Skeletal muscle tissue (tissue), 4 donors: ENCODE results near the gene DIAPH2. TPM values are rescaled to one million over a fixed set of nuclear protein-coding genes. Genes with fewer than 3 reads are reported as not detected.

Source experiments
- H3K27ac ChIP-seq: one replicate; pipeline ENCODE4 v1.7.0; 2013; ENCODE audit warnings: mild to moderate bottlenecking, low read depth, low read length, inconsistent platforms
- H3K27me3 ChIP-seq, 3 donors: one replicate each; pipeline ENCODE4 v1.7.0; 2013; ENCODE audit warnings: low read length in 3 of 3; ENCODE audit not compliant: control insufficient read depth in 3 of 3, insufficient read depth in 3 of 3
- H3K36me3 ChIP-seq, 3 donors: one replicate each; pipeline ENCODE4 v1.7.0; 2013; ENCODE audit warnings: low read length in 3 of 3; ENCODE audit not compliant: control insufficient read depth in 3 of 3, insufficient read depth in 3 of 3
- H3K4me1 ChIP-seq, 3 donors: one replicate each; pipeline ENCODE4 v1.7.0; 2013; ENCODE audit warnings: low read length in 3 of 3, mild to moderate bottlenecking in 3 of 3; ENCODE audit not compliant: control insufficient read depth in 3 of 3, insufficient read depth in 3 of 3
- H3K4me3 ChIP-seq, 3 donors: one replicate each; pipeline ENCODE4 v1.7.0; 2013; ENCODE audit warnings: low read length in 3 of 3
- H3K9ac ChIP-seq, 3 donors: one replicate each; pipeline ENCODE4 v1.7.0; 2013; ENCODE audit warnings: low read length in 3 of 3, mild to moderate bottlenecking in 3 of 3, moderate library complexity in 2 of 3, low read depth in 1 of 3
- H3K9me3 ChIP-seq, 3 donors: one replicate each; pipeline ENCODE4 v1.7.0; 2013; ENCODE audit warnings: low read length in 3 of 3; ENCODE audit not compliant: control insufficient read depth in 3 of 3
- total RNA-seq: library from RNA; depleted of rRNA; stranded (reverse); fragments of >200 nt; gene quantifications from one replicate; pipeline ENCODE4 v1.2.3, GENCODE V29; 2014
- donor health status: Osteomylitis.

The DIAPH2 gene
- total RNA-seq, 1 donor from 2014 or later: 12.0 TPM

DNA sequence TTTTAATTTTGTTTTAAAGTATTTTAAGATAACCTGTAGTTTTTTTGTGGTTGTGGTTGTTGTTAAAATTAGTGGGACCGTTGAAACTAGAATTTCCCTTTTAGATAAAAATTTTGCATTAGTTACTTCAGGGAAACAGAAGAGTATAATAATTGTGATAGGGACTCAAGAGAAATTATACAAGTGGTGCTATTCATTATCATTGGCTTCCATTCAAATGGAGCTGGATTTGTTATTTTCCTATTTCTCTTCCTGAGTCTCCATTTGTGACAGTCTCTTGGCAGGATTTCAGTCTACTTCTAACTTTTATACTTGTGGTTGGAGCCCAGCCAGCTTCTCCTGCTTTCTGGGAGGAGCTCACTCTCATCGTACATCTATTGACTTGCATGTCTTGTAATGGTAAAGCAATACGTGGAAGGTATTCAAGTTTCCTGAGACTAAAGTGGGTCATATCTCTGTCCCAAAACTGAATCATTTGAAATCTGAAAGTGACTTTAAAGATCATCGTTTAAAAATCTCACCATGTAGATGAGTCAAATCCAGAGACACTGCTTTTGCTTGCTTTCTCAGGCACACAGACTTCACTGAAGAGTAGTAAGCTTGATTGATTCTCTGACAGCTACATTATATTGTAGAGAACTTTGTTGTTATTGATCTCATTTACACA lies 354.9 kb downstream of the DIAPH2 start:
- Histone ChIP-seq H3K4me3 (no peak overlapping the region), H3K4me1 (no peaks in the 10 kb centered on the region), H3K27ac (no peak overlapping the region), H3K9me3 (no peaks in the 10 kb centered on the region), H3K36me3 (no peaks in the 10 kb centered on the region), H3K27me3 (no peaks in the 10 kb centered on the region), H3K9ac (no peak overlapping the region)

DNA sequence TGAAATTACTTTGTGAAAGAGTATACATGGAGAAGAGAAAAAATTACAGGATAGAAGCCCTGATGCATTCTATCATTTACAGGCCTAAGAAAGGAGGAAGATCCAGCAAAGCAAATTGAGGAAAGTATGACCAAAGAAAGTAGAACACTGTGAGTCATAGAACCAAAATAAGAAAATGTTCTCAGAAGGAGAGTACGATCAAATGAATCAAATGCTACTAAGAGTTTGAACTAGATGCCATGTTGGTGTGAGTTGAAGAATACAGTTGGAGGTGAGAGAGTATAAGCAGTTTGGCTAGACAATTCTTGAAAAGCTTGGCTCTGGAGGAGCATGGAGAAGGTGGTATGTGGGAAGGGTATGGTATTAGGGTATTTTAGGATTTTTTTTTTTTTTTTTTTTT lies 360.8 kb downstream of the DIAPH2 start:
- no peaks in the 10 kb centered on the region for H3K36me3 ChIP-seq
- H3K9me3 ChIP-seq: no peaks in the 10 kb centered on the region
- H3K9ac ChIP-seq: no peak overlapping the region
- no peak overlapping the region for H3K4me3 ChIP-seq
- no peak overlapping the region for H3K27ac ChIP-seq
- no peaks in the 10 kb centered on the region for H3K27me3 ChIP-seq
- no peaks in the 10 kb centered on the region for H3K4me1 ChIP-seq

DNA sequence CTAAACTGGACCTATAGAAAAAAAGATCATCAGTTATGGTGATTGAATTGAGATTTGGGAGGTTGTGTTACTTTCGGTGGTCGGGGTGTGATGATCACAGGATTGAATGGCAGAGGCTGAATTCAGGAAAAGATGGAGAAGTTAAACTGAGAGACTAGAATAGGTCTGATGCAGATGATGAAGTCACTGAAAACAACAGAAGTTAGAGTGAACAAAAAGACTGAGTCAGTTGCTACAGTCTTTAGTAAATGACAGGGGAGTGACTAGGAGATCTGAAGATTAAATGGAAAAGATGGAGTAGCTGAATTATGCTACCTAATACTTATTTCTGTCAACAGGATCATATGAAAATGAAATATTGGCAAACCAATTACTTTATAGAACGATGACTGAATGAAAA lies 362.2 kb downstream of the DIAPH2 start:
- Histone ChIP-seq H3K36me3 (no peaks in the 10 kb centered on the region), H3K9ac (no peak overlapping the region), H3K9me3 (no peaks in the 10 kb centered on the region), H3K27me3 (no peaks in the 10 kb centered on the region), H3K4me3 (no peak overlapping the region), H3K4me1 (no peaks in the 10 kb centered on the region), H3K27ac (no peak overlapping the region)

DNA sequence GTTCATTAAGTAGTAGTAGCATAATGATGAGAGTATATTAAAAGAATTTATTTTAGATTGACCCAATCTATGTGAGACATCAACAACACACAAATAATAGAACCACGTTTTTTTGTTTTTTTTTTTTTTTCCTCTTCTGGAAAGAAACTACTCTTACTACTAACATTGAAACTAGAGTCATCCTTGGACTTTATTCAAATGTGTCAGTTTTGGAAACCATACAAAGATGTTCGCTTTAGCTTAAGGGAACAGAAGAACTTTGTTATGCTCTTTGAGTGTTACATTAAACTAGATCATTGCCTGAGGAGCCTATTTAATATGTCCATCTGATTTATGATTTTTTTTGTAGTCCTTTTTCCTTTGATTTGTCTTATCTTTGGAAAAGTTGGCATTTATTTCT lies 365.8 kb downstream of the DIAPH2 start:
- no peak overlapping the region for H3K9ac ChIP-seq
- no peaks in the 10 kb centered on the region for H3K4me1 ChIP-seq
- no peak overlapping the region for H3K4me3 ChIP-seq
- H3K36me3 ChIP-seq: no peaks in the 10 kb centered on the region
- H3K27me3 ChIP-seq: no peaks in the 10 kb centered on the region
- no peaks in the 10 kb centered on the region for H3K9me3 ChIP-seq
- H3K27ac ChIP-seq: no peak overlapping the region

DNA sequence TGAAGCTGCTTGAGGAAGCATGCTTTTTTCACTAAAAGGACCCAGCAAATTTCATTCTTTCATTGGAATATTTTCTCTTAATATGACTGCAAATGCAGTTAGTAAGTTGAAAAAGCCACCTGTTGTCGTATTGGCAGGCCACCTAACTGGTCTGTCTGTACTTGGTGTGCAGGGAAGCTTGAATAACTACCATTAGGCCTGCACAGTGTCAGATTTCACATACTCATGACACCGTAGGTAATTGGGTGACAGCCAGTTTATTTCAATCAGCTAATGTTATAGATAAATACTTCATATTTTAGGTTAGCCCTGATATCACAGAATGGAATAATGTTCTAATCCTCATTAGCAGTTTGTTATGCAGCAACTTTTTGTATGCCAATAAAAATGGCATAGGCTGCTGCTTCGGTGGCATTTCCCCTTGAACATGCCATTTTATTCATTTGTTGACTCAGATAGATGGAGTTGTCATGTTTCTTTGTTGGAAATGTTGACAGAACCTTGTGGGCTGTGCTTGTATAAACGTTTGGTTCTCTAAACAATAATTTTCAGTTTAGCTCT lies 372.8 kb downstream of the DIAPH2 start:
- no peak overlapping the region for H3K9ac ChIP-seq
- no peak overlapping the region for H3K4me3 ChIP-seq
- H3K36me3 ChIP-seq: no peaks in the 10 kb centered on the region
- no peaks in the 10 kb centered on the region for H3K9me3 ChIP-seq
- no peak overlapping the region for H3K27ac ChIP-seq
- H3K4me1 ChIP-seq: no peaks in the 10 kb centered on the region
- H3K27me3 ChIP-seq: no peaks in the 10 kb centered on the region

GRCh38 chrX:97060020-97060419 lies 375.4 kb downstream of the DIAPH2 start:
- no peaks in the 10 kb centered on the region for H3K4me1 ChIP-seq
- no peak overlapping the region for H3K4me3 ChIP-seq
- H3K9ac ChIP-seq: no peak overlapping the region
- no peaks in the 10 kb centered on the region for H3K27me3 ChIP-seq
- no peak overlapping the region for H3K27ac ChIP-seq
- no peaks in the 10 kb centered on the region for H3K36me3 ChIP-seq
- H3K9me3 ChIP-seq: no peaks in the 10 kb centered on the region

GRCh38 chrX:97065066-97065465 lies 380.4 kb downstream of the DIAPH2 start:
- H3K9ac ChIP-seq: no peak overlapping the region
- no peaks in the 10 kb centered on the region for H3K4me1 ChIP-seq
- H3K27ac ChIP-seq: no peak overlapping the region
- no peaks in the 10 kb centered on the region for H3K27me3 ChIP-seq
- no peaks in the 10 kb centered on the region for H3K9me3 ChIP-seq
- H3K36me3 ChIP-seq: no peaks in the 10 kb centered on the region
- no peak overlapping the region for H3K4me3 ChIP-seq

- no peak overlapping the region for H3K4me3 ChIP-seq
- no peaks in the 10 kb centered on the region for H3K9me3 ChIP-seq
- H3K36me3 ChIP-seq: no peaks in the 10 kb centered on the region
- H3K27ac ChIP-seq: no peak overlapping the region
- no peak overlapping the region for H3K9ac ChIP-seq
- H3K27me3 ChIP-seq: no peaks in the 10 kb centered on the region
- no peaks in the 10 kb centered on the region for H3K4me1 ChIP-seq
Measured at GRCh38 chrX:97065973-97066372, 381.3 kb downstream of the DIAPH2 start.

DNA sequence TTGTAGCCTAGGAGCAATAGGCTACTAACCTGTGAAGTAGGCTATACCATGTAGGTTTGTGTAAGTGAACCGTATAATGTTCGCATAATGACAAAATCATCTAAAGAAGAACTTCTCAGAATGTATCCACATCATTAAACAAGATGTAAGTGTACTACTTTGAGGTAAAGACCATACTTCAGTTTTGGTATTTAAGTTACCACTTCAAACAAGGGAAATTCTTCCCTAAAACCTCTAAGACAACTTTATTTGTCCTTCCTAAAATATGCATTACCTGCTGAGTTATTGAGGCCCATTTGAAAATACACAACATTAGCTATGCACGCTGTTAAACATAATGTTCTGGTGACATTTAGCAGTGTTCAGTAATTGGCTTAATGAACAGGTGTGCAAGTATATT lies 381.7 kb downstream of the DIAPH2 start:
- Histone ChIP-seq H3K36me3 (no peaks in the 10 kb centered on the region), H3K27ac (no peak overlapping the region), H3K9me3 (no peaks in the 10 kb centered on the region), H3K9ac (no peak overlapping the region), H3K27me3 (no peaks in the 10 kb centered on the region), H3K4me1 (no peaks in the 10 kb centered on the region), H3K4me3 (no peak overlapping the region)

GRCh38 chrX:97070346-97070745 lies 385.7 kb downstream of the DIAPH2 start:
- H3K27me3 ChIP-seq: no peaks in the 10 kb centered on the region
- H3K4me1 ChIP-seq: no peaks in the 10 kb centered on the region
- no peaks in the 10 kb centered on the region for H3K9me3 ChIP-seq
- H3K4me3 ChIP-seq: no peak overlapping the region
- H3K27ac ChIP-seq: no peak overlapping the region
- no peaks in the 10 kb centered on the region for H3K36me3 ChIP-seq
- no peak overlapping the region for H3K9ac ChIP-seq
